Esophagus squamous epithelium (tissue), 4 donors: ENCODE results near the gene F5.

ENCODE experiments used
- CTCF ChIP-seq, 6 experiments: fragments of 450-650 bp in 4 of 6; fragments of 200-600 bp in 2 of 6; sonication (generic) in 2 of 6; IDR thresholded peaks; one replicate each; pipeline ENCODE4 v1.5.1; 2016 to 2019; ENCODE audit warnings: antibody characterized with exemption in 6 of 6, mild to moderate bottlenecking in 4 of 6, moderate library complexity in 4 of 6
- POLR2A ChIP-seq, 4 donors: fragments of 450-650 bp; IDR thresholded peaks; one replicate each; pipeline ENCODE4 v1.6.1; 2017; ENCODE audit warnings: antibody characterized with exemption in 4 of 4, mild to moderate bottlenecking in 4 of 4, moderate library complexity in 3 of 4

DNA sequence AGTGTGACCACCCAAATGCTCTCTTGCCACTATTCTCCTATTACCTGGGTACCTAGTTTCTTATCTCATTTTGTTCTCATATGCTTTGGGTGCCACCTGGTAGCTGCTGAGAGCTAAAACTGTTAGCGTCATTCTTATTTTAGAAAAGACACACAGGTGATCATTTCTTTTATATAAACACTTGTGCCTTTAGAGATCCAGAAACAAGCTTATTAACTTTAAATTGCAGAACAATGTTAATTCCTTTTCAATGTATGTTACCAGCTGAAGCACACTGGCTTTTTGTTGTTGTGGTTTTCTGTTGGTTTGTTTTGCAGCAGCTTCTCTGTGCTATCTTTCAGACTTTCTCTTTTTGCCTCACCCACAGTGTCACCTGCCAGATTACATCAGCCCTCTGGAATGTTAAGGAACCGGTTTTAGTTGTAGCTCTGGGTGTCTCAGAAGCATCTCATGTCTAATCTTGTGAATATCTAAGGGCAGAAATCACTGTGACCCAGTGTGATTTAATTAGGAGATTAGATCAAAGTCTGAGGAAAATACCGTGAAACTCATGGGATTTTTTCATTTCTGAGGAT, 57.1 kb downstream of the F5 start:
- TF ChIP-seq CTCF (IDR thresholded peaks at IDR 0.05) (no peak), POLR2A (IDR thresholded peaks at IDR 0.05) (no peak)
